Endothelial cell of umbilical vein (primary cell): ENCODE results near the gene USH1G. TPM values are rescaled to one million over a fixed set of nuclear protein-coding genes. Genes with fewer than 3 reads are reported as not detected.

Source experiments
- BruUV-seq: library from RNA; stranded (reverse); fragments of 400-500 nt; replicated peaks from 2 replicates; lab custom pipeline; 2021; lab: Mats Ljungman, UMichigan
- CTCF ChIA-PET: fragments of 300-600, 350-600 bp; sonication (Branson Sonifier 250); formaldehyde crosslinking; loops from one replicate; lab custom pipeline; 2021; ENCODE audit warnings: antibody characterized with exemption, inconsistent platforms; lab: Charles Lee
- POLR2A ChIA-PET: fragments of 300-600, 350-600 bp; sonication (Branson Sonifier 250); formaldehyde crosslinking; loops from one replicate; lab custom pipeline; 2021; ENCODE audit warnings: antibody characterized with exemption, inconsistent platforms; lab: Charles Lee
- DNase-seq: peaks from one replicate; pipeline ENCODE4 v3.0.0-alpha.2; 2011; ENCODE audit warnings: low read depth, low spot score
- FAIRE-seq: peaks from 2 replicates; lab custom pipeline; 2011; peaks lifted over from hg19 to GRCh38; lab: Jason Lieb, UNC
- H2AFZ ChIP-seq: 2 replicates; pipeline ENCODE4 v1.6.0; 2012; ENCODE audit warnings: low read depth, low read length, control low read depth, inconsistent platforms
- H3K27ac ChIP-seq: 2 replicates; pipeline ENCODE4 v1.5.1; 2011; ENCODE audit warnings: low read depth, mild to moderate bottlenecking, control low read depth, low read length, moderate library complexity; ENCODE audit not compliant: insufficient read depth
- H3K27me3 ChIP-seq, 2 experiments: 2 replicates each; pipeline versions ENCODE4 v1.6.0 to v1.6.1; 2011; ENCODE audit warnings: low read length in 2 of 2, mixed read lengths in 1 of 2; ENCODE audit not compliant: control insufficient read depth in 2 of 2, insufficient read depth in 2 of 2
- H3K36me3 ChIP-seq, 2 experiments: 2 replicates in 1 of 2; 3 replicates in 1 of 2; pipeline ENCODE4 v1.5.1; 2011; ENCODE audit warnings: low read length in 2 of 2, mild to moderate bottlenecking in 1 of 2, moderate library complexity in 1 of 2; ENCODE audit not compliant: control insufficient read depth in 2 of 2, insufficient read depth in 2 of 2; ENCODE audit errors: extremely low read depth in 1 of 2
- H3K4me1 ChIP-seq: 3 replicates; pipeline ENCODE4 v1.5.1; 2011; ENCODE audit warnings: mild to moderate bottlenecking, low read length; ENCODE audit not compliant: control insufficient read depth, insufficient read depth; ENCODE audit errors: extremely low read depth
- H3K4me2 ChIP-seq: 2 replicates; pipeline ENCODE4 v1.6.1; 2011; ENCODE audit warnings: low read length, control low read depth, mixed read lengths; ENCODE audit not compliant: insufficient read depth
- H3K4me3 ChIP-seq, 3 experiments: fragments of 200-600 bp in 1 of 3; sonication (generic), shearing (Covaris generic) in 1 of 3; replicated peaks in 1 of 3; 2 replicates each; pipeline ENCODE4 v1.5.1; 2011 to 2016; ENCODE audit warnings: control low read depth in 3 of 3, low read length in 3 of 3, mild to moderate bottlenecking in 2 of 3, inconsistent platforms in 1 of 3, low read depth in 1 of 3, moderate library complexity in 1 of 3; ENCODE audit not compliant: insufficient read depth in 1 of 3
- H3K79me2 ChIP-seq: 2 replicates; pipeline ENCODE4 v1.6.0; 2012; ENCODE audit warnings: low read length, inconsistent platforms; ENCODE audit not compliant: control insufficient read depth, insufficient read depth
- H3K9ac ChIP-seq: replicated peaks from 2 replicates; pipeline ENCODE3; 2011; ENCODE audit warnings: low read length, control low read depth; ENCODE audit not compliant: insufficient read depth; ENCODE audit errors: extremely low read depth
- H3K9me1 ChIP-seq: replicated peaks from 3 replicates; pipeline ENCODE4 v1.6.0; 2011; ENCODE audit warnings: mild to moderate bottlenecking, low read length; ENCODE audit not compliant: control insufficient read depth, insufficient read depth; ENCODE audit errors: extremely low read depth
- H3K9me3 ChIP-seq: replicated peaks from 2 replicates; pipeline ENCODE4 v1.5.1; 2012; ENCODE audit warnings: low read length, inconsistent platforms; ENCODE audit not compliant: control insufficient read depth, insufficient read depth
- H4K20me1 ChIP-seq: replicated peaks from 2 replicates; pipeline ENCODE3; 2011; ENCODE audit warnings: mild to moderate bottlenecking, low read length; ENCODE audit not compliant: control insufficient read depth, insufficient read depth; ENCODE audit errors: extremely low read depth
- CTCF ChIP-seq, 2 donors: IDR thresholded peaks; 1 replicate in 1 of 2; 2 replicates in 1 of 2; pipeline ENCODE4 v1.5.1; 2011; ENCODE audit warnings: low read length in 2 of 2, mild to moderate bottlenecking in 2 of 2, moderate library complexity in 2 of 2, control low read depth in 1 of 2, inconsistent platforms in 1 of 2, low read depth in 1 of 2; ENCODE audit not compliant: insufficient read depth in 1 of 2; ENCODE audit errors: extremely low read depth in 1 of 2
- EZH2 ChIP-seq: IDR thresholded peaks from 2 replicates; pipeline ENCODE4 v1.6.1; 2012; ENCODE audit warnings: borderline replicate concordance, low read depth, mild to moderate bottlenecking, moderate library complexity, low read length, inconsistent platforms; ENCODE audit not compliant: severe bottlenecking
- FOS ChIP-seq: IDR thresholded peaks from 2 replicates; pipeline ENCODE4 v1.6.1; 2011; ENCODE audit warnings: mild to moderate bottlenecking, low read length, moderate library complexity, borderline replicate concordance; ENCODE audit not compliant: insufficient read depth
- GATA2 ChIP-seq: IDR thresholded peaks from 2 replicates; pipeline ENCODE4 v1.7.0; 2011; ENCODE audit warnings: low read depth, mild to moderate bottlenecking, moderate library complexity, mixed read lengths, low read length; ENCODE audit not compliant: insufficient read length, insufficient read depth
- JUN ChIP-seq: IDR thresholded peaks from 2 replicates; pipeline ENCODE4 v1.6.1; 2011; ENCODE audit warnings: borderline replicate concordance, low read depth; ENCODE audit not compliant: insufficient read length, insufficient read depth
- MAX ChIP-seq: IDR thresholded peaks from 2 replicates; pipeline ENCODE4 v1.6.1; 2011; ENCODE audit not compliant: insufficient read depth, insufficient read length
- MYC ChIP-seq: IDR thresholded peaks from one replicate; pipeline ENCODE4 v1.6.1; 2011; ENCODE audit warnings: mild to moderate bottlenecking, low read depth, low read length
- POLR2A ChIP-seq: IDR thresholded peaks from 2 replicates; pipeline ENCODE4 v1.6.1; 2012; ENCODE audit warnings: low read depth, mild to moderate bottlenecking, control low read depth, low read length
- POLR2AphosphoS5 ChIP-seq: IDR thresholded peaks from 2 replicates; pipeline ENCODE4 v1.6.1; 2012; ENCODE audit warnings: low read depth, mild to moderate bottlenecking, control low read depth, low read length, moderate library complexity; ENCODE audit not compliant: insufficient read depth
- dilution Hi-C: fragments of 300-500 bp; cut with MboI; formaldehyde crosslinking; loops from one replicate; pipeline ENCODE4 v1.15.0; 2019; ENCODE audit warnings: low sequenced_read_pairs; ENCODE audit not compliant: extremely low pct_ligation_motif_present
- intact Hi-C: fragments of 100-400 bp; cut with micrococcal nuclease; formaldehyde crosslinking; loops from one replicate; pipeline ENCODE4 v1.10.0; 2022
- polyA plus RNA-seq, 4 experiments: library from polyadenylated mRNA; depleted of rRNA in 3 of 4; stranded (reverse) in 3 of 4; unstranded in 1 of 4; fragments of >200 nt; gene quantifications; 2 replicates each; pipeline versions ENCODE4 v1.2.1 to v1.2.3, GENCODE V29; 2011 to 2012; ENCODE audit warnings: missing spikeins in 1 of 4
- total RNA-seq: library from RNA; stranded (reverse); gene quantifications from 2 replicates; pipeline ENCODE4 v1.2.3, GENCODE V29; 2021

Gene USH1G
- total and polyA plus RNA-seq, 2 donors (not counting 3 experiments of a cell fraction or from before 2014, with no cell fraction given): not detected

- BruUV-seq: no TSS peak
- H3K9me3 ChIP-seq: no peaks in the 10 kb centered on the region
- no peaks in the 10 kb centered on the region for H4K20me1 ChIP-seq
- intact Hi-C loops: no loop called here
- H3K9me1 ChIP-seq: no peaks in the 10 kb centered on the region
- TF ChIP-seq GATA2 (no peak), MYC (no peak), MAX (no peak), FOS (no peak), JUN (no peak), CTCF (IDR thresholded peaks at IDR 0.05; ENCODE audit: extremely low read depth in 1 of 2, insufficient read depth in 1 of 2, low read depth in 1 of 2, low read length in 2 of 2) (no peak), POLR2AphosphoS5 (no peak), EZH2 (no peak), POLR2A (no peak)
- DNase-seq (no peak), FAIRE-seq (no peak)
- H3K27ac ChIP-seq: no peak overlapping the region
- H3K9ac ChIP-seq: no peak overlapping the region
- H3K4me3 ChIP-seq: no peak overlapping the region
- no peak overlapping the region for H3K4me2 ChIP-seq
- no peaks in the 10 kb centered on the region for H3K79me2 ChIP-seq
- dilution Hi-C loops: no loop called here
- H3K27me3 ChIP-seq: no peaks in the 10 kb centered on the region
- no peaks in the 10 kb centered on the region for H3K36me3 ChIP-seq
- H3K4me1 ChIP-seq: no peaks in the 10 kb centered on the region
- ChIA-PET POLR2A (no interaction called here), CTCF (interaction anchor here (4.6 kb wide), 1 partner anchor 30 kb away, joined by 58 read pairs; the partner anchor contains the start of gene OTOP2)
- no peak overlapping the region for H2AFZ ChIP-seq
Measured at GRCh38 chr17:74954665-74955421, 31.8 kb upstream of the USH1G start.
